ENCODE measurements around the gene C22orf15.
"Not testable (repeated sequence)": the region's sequence is repeated elsewhere in the genome, so short reads cannot be mapped to it uniquely, and the experiment has no call there.

C22orf15 gene, protein sequence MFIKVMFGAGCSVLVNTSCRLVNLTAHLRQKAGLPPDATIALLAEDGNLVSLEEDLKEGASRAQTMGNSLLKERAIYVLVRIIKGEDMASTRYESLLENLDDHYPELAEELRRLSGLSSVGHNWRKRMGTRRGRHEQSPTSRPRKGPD

DNA sequence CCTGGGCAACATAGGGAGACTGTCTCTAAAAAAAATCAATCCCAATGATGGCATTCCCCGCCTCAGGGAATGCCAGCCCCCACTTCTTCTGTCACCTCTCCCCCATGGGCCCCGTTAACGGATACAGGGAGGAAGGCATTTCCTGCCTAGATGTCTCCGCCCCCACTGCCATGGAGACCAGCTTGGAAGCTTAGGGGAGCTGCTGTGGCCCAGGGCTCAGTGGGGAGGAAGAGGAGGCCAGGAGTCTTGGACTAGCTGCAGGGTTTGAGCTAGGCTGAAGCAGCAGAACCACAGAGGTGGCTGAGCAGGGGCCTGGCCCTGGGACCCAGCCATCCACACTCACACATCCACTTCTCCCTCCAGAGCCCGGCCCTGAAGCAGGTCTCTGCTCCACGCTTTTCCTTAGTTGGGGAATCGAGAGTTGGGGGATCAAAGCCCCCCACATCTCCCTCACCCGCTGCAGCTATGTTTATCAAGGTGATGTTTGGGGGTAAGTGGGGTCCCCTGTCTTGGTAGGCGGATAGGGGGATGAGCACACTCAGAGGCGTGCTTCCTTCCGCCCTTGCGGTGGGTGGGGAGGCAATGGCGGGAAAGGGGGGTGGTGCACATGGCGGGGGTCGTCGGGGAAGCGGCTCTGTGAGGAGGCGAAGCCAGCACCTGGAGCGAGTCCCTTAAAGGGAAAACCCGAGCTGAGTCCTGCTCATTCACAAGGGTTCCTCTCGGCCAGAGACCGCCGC, at the start of gene C22orf15:
Gene C22orf15 (plus strand): TSS at position 149 of the 737 bp plus-strand sequence. CDS start 317 bp downstream, at position 466.
- DNase-seq: no peak

DNA sequence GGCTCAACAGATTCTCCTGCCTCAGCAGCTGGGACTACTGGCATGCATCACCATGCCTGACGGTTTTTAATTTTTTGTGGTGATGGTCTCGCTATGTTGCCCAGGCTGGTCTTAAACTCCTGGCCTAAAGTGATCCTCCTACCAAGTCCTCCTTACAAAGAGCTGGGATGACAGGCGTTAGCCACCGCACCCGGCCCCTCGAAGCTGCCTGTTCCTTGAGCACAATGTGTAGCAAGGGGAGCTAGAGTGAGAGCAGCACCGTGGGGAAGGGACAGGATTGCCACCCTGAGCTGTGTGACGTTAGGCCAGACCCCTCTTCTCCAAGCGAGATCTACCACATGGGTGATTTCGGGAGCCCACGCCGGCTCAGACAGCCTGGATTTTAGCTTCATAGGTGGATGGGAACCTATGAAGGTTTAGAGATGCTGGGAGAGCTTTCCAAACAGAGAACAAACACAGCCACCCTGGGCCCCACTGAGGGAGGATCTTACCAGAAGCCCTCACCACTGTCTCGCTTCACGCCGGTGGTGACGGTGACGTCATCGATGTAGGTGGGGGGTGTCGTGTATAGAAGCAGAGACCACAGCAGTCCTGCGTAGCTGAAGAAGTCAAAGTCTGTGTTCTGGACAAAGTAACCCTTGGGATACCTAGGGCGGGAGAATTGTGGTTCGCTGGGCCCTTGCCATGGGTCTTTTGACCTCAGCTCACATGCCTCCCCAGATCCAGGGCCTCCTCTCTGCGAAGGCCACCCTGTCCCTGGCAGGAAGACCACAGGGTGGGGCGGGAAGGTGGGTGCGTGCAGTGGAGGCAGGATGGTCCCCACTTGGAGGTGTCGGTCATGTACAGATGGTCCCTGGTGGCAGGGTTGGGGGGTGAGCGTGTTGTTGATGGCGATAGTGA, 48.8 kb upstream of the C22orf15 start:
- DNase-seq: no peak

DNA sequence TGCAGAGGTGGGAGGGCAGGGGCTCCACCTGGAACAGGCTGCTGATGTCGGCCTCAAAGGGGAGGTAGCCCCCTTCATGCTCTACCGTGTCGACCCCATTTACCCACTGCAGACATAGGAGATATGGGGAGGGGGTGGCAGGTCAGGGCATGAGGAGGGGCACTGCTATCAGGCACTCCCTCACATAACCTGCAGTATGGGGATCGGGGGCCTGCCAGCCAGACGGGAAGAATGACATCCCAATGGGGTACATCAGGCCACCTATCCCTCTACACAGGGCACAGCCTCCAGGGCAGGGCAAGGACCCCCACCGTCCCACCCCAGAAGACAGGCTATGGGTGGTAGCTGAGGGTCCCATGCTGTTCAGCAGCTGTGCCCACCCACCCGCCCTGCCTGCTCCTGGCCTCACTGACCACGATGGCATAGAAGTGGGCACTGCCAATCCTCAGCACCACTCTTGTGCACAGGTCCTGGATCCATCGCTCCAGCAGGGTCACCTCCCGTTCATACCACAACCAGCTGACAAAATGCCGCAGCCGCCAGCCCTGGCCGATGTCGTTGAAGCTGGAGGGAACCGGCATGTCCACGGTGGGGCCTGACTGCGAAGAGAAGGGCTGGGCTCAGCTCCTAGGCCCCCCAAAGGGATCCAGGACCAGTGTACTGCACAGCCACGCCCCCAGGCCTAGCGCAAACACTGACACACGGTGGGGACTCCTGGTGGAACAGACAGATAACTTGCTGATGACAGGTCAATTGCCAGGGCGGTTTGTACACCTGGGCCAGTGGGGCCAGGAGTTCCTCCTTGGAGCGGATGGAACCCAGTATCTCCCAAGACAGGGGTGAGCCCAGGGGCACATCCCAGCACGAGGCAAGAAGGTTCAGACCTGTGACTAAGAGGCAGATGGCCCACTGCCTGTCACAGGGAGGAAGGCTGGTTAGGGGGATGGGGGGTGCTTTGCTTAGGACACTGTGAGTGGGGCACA, 47.9 kb upstream of the C22orf15 start:
- no peak for DNase-seq

DNA sequence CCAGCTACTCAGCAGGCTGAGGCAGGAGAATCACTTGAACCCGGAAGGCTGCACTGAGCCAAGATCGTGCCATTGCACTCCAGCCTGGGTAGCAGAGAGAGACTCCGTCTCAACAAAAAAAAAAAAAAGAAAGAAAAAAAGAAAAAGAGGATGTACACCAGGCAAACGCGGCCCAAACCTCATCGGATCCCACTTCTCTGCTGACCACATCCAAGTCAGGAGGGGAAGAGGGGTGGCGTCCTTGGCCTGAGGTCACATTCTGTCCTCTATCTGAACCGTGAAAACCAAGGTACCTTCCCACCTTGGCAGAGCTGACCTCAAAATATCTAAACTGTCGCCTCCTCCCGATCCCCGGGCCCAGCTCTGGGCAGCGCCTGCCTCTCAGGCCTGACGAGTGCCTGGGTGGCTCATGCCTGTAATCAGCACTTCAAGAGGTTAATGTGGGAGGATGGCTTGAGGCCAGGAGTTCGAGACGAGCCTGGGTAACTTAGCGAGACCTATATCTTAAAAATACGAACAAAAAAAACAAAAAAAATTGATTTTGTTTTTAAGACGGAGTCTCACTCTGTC, 46.9 kb upstream of the C22orf15 start:
- no peak for DNase-seq

DNA sequence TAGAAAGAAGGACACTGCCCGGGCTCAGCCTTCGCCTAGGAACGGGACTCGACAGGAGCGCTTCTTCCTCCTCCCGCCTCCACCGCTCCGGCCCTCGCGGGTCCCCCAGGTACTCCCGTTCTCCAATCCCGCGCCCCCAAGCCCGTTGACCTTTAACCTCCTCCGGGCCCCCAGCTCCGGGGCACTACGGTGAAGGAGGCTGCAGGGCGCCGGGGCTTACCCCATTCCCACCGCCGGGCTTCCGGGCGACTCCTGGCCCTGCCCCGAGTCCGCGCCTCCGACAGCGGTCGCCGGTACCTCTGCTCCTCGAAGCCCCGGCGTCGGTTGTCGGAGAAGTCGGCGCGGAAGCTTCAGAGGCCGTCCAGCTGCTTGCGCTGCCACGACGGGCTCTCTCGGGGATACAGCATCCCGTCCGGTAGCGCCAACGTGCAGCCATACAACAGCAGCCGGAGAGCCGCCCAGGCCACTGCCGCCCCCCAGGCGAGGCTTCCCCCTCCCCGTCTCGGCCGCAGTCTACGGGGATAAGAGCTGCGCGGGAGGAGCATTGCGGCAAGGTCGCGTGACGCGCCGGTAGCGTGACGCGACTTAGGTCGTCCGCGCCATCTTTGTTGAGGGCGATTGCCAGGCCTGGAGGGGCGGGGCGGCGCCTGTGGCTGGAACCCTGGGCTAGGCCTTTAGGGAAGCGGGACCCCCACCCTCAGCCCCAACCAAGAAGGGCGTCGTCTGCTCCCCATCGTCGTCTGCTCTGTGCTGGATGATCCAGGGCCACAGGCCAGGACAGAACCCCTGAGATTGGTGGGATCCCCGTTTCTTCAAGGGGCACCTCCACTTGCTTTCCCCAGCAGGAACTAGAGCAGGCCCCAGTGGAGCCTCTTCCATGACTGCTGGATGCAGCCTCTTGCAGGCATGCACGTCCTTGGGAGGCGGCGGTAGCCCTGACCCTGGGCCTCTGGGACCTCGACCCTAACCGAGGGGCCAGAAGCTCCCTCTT, 45.7 kb upstream of the C22orf15 start:
- peak; percentile 86 for DNase-seq

DNA sequence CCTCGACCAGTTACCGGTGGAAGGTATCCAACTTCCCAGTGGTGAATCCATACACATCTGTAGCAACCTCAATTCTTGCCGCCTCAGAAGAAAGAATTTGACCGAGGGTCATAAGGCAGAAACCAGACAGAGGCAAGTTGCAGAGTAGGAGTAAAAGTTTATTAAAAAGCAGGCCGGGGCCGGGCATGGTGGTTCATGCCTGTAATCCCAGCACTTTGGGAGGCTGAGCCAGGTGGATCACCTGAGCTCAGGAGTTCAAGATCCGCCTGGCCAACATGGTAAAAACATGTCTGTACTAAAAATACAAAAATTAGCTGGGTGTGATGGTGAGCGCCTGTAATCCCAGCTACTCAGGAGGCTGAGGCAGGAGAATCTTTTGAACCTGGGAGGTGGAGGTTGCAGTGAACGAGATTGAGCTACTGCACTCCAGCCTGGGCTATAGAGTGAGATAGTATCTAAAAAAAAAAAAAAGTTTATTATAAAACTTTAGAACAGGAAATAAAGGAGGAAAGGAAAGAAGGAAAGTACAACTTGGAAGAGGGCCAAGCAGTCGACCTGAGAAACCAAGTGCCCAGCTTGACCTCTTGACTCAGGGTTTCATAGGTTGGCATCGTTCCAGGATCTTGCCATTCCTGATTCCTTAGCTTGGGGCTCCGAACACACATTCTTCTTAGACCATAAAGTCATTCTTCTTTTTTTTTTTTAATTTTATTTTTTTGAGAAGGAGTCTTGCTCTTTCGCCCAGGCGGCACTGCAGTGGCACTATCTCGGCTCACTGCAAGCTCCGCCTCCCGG, 44.2 kb upstream of the C22orf15 start:
- DNase-seq: no peak

DNA sequence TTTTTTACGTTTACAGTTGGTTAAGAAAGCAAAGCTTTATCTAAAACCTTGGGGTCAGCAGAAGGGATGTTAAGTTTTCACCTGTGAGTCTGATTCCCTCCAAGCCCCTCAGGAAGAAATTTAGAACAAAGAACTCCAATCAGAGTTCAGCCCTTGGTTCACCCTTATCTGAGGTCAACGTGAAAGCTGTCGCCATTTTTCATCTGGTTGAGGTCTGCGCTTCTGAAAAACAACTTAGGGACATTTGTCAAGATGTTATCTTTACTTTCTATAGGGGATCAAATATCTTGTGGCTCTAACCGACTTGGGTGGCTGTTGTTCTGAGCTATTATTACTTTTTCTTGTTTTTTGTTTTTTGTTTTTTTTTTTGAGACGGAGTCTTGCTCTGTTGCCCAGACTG, 41.9 kb upstream of the C22orf15 start:
- no peak for DNase-seq

DNA sequence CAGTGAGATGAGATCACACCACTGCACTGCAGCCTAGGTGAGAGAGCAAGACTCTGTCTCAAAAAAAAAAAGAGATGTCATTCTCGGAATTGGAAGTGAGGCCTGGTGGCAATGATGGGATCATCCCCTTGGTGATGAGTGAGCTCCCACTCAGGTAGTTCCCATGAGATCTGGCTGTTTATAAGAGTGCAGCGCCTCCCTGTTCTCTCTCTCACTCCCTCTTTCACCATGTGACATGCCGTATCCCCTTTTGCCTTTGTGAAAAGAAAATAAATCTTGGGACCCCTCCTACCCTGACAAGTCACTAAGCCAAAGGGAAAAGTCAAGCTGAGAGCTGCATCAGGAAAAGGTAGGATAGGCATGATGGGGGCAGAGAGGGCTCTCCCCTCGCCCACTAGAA, 40.6 kb upstream of the C22orf15 start:
- no peak for DNase-seq

DNA sequence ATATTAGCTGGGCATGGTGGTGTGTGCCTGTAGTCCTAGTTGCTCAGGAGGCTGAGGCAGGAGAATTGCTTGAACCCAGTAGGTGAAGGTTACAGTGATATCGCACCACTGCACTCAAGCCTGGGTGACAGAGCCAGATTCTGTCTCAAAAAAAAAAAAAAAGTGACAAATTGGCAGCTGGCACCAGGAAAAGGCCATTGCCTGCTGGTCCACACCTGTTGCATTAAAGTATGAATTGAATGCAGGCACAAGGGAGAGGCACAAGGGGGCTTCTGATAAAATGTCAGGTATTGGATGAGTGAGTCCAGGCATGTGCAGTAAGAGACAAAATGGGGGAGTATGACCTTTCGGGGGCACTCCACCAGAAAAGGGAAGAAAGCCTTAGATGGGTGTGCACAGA, 40.1 kb upstream of the C22orf15 start:
- no peak for DNase-seq

DNA sequence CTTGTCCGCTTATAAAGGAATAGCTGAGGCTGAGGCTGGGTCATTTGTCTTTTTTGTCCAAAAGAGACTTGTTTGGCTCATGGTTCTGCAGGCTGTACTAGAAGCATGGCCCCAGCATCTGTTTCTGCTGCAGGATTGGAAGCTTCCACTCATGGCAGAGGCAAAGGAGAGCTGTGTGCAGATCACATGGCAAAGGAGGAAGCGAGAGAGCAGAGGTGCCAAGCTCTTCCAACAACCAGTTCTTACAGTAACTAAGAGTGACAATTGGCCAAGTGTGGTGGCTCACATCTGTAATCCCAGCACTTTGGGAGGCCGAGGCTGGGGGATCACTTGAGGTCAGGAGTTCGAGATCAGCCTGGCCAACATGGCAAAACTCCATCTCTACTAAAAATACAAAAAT, 34.7 kb upstream of the C22orf15 start:
- DNase-seq: not testable (repeated sequence)

DNA sequence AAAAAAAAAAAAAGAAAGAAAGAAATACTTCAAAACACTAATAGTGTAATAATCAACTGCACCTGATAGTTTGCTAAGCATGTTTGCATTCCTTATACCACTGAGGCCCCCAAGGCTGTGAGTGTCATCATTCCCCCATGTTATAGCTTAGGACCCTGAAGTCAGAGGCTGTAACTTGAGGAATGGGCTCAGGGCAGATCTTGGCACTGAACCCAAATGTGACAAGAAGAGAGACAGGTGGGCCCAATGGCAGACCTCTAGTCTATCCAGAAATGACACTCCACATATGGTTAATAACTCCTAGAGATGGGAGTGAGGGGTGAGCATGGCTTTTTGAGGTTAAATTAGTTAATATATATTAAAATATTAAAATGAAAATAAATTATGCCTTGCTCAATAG, 25.1 kb upstream of the C22orf15 start:
- DNase-seq: no peak

DNA sequence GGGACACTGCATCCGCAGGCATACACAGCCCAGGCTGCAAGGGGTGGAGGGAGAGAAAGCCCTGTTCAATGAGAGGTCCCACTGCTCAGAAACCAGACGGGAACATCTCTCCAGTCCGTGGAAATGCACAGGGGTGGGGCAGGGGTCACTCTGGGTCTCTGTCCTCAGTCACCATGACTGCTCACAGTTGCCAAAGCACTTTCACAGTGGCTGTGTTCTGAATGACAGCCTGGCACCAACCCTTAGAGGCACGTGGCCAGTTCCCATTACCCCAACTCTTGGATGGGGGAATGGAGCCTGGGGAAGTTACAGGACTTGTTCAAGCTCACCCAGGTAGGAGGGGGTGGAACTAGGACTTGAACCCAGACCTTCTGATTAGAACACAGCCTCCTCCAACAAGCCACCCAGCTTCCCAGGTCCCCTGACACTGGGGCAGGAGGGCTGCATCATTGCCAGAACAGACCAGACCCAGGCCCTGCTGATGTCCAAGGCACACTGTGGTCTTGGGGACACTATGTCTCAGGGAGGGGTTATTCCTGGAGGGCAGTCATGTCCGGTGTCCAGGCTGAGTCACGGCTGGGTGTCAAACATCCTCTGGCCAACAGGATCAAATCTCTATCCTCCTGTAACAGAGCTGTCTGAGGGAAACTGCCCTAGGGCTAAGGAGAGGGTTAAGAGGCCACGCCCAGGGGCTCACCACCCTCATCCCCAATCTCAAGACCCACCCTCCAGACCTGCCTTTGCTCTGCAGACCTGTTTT, 20.1 kb upstream of the C22orf15 start:
- DNase-seq: no peak

DNA sequence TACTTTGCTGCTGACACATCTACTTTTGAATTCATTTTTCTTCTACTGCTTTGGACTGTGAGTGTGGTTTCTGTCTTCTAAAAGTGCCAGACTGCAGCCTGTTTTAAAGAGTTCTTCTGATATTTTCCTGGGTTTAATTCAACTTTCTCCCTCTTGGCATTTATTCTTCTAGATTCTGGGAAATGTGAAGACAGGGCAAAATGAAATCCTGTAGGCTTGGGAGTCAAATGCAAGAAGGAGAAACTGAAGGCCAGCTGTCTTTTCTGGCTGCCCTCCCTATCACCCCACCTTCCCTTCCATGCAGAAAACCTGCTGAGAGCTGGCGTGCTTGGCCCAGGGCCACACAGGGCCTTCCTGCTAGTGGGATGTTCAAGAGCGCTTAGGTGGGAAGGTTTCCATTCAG, 19.5 kb upstream of the C22orf15 start:
- no peak for DNase-seq

DNA sequence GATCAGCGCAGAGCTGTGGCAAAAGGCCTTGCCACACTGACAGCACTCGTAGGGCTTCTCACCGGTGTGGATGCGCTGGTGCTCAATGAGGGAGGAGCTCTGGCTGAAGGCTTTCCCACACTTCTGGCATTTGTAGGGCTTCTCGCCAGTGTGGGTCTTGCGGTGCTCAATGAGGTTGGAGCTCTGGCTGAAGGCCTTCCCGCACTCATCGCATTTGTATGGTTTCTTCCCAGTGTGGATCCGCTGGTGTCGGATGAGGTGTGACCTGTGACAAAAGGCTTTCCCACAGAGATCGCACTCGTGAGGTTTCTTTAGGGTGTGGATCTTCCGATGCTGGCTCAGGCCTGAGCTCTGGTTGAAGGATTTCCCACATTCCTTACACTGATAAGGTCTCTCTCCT, 18.8 kb upstream of the C22orf15 start:
- DNase-seq: no peak

DNA sequence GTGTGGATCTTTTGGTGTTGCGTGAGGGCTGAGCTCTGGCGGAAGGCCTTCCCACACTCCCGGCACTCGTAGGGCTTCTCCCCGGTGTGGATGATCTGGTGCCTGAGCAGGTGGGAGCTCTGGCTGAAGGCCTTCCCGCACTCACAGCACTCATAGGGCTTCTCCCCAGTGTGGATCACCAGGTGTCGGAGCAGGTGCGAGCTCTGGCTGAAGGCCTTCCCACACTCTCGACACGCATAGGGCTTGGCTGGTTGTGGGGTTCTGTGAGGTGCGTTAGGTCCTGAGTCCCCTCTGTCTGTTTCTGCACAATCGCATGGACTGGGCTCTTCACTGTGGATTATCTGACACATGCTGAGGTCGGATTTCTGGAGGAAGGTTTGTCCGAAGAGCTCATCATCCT, 18.3 kb upstream of the C22orf15 start:
- DNase-seq: no peak

DNA sequence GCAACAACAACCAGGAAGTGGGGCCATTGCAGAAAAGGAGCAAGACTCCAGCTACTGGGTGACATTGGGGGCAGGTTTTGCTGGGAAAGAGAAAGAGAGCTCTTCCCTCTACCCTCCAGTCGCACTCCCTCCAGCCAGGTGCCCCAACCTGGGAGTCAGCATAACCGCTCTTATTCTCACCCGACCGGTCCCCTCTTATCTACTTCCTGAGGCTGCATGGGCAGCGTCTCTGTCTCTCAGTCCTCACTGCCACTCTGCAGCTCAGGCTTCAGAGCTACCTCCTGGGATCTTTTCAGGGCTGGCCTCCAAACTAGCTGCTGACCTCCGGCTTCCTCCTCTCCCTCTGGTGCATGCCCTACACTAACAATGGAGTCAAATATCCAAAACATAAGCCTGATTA, 17.0 kb upstream of the C22orf15 start:
- DNase-seq: no peak

DNA sequence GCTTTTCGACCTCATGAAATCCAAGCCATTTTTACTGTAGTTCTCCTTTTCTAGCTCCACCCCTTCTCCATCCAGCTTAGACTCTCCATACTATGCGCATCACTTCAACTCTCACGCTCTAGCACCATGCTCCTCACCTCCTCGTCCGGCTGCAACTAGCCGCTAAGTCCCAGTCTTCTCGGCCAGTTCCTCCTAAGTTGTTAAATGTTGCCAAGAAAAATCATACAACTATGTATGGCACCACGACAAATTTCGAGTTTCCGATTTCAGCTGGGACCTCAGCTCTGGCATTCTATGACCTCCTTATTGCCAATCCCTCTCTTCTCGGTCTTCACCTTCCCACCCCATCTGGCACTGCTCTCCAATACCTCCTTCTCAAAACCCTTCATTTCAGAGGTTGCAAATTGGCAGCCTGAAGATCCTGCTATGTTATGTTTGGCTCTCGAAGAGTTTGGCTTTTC, 12.9 kb upstream of the C22orf15 start:
- DNase-seq: no peak

DNA sequence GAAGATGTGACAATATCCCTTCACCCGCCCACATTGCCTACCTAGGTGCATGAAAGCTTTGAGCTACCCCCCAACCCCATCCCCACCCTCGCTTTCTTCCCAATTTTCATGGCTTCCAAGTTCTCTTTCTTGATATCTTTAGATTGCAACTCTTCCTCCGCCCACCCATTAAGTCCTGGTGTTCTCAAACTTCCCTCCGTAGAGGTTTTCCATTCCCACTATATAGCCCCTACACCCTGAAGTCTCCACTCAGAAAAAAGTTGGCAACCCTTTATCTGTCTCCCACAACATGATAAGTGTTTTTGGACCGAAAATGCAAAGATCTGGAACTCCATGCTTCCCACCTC, 12.4 kb upstream of the C22orf15 start:
- DNase-seq: no peak

DNA sequence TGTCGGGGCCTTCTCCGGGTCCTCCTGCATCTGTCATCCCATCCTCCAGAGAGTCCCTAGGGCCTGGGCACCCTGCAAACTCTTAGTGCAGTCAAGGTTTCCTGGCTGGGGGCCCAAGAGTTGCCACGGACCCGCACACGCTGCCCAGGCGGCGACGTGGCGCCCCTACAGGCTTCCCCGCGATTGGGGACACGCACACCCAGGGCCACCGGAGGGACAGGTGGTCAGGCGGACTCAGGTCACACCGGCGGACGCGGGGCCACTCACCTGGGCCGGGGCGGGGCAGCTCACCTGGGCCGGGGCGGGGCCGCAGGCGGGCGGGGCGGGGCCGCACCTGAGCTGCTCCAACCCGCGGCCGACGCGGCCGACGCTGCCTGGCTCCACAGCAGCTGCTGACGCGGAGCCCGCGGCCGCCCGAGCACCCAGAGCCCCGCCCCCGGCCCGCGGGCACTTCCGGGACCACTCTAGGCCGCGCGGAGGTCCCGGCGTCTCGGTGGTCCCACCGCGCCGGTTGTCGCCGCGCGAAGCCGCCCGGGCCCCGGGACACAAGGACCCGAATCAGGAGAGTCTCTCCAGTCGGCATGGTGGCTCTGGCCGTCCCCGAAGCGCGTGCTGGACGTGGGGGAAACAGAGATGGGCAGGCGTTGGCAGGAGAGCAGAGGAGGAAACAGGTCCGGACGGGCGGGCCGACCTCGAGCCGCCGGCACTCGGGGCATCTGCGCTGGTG, 11.9 kb upstream of the C22orf15 start, which contains the start of gene ZNF70:
Gene ZNF70 (minus strand): TSS at position 399 of the 727 bp plus-strand sequence. CDS start 5,972 bp downstream, outside the sequence.
- peak; percentile 86 for DNase-seq
